Erythroblast (primary cell): ENCODE measurements around the gene HSFX2.
"Not testable (repeated sequence)": the region's sequence is repeated elsewhere in the genome, so short reads cannot be mapped to it uniquely, and the experiment has no call there.

ENCODE experiments used
- DNase-seq, 2 experiments: peaks; one replicate each; lab custom pipeline; 2025; lab: John Stamatoyannopoulos, UW
- GATA1 ChIP-seq: IDR thresholded peaks from 2 replicates; pipeline ENCODE4 v1.6.1; 2011; ENCODE audit warnings: low read depth, mild to moderate bottlenecking, control low read depth, low read length, moderate library complexity
- POLR2A ChIP-seq: IDR thresholded peaks from 2 replicates; pipeline ENCODE4 v1.6.1; 2011; ENCODE audit warnings: mild to moderate bottlenecking, low read length

The HSFX2 gene

DNA sequence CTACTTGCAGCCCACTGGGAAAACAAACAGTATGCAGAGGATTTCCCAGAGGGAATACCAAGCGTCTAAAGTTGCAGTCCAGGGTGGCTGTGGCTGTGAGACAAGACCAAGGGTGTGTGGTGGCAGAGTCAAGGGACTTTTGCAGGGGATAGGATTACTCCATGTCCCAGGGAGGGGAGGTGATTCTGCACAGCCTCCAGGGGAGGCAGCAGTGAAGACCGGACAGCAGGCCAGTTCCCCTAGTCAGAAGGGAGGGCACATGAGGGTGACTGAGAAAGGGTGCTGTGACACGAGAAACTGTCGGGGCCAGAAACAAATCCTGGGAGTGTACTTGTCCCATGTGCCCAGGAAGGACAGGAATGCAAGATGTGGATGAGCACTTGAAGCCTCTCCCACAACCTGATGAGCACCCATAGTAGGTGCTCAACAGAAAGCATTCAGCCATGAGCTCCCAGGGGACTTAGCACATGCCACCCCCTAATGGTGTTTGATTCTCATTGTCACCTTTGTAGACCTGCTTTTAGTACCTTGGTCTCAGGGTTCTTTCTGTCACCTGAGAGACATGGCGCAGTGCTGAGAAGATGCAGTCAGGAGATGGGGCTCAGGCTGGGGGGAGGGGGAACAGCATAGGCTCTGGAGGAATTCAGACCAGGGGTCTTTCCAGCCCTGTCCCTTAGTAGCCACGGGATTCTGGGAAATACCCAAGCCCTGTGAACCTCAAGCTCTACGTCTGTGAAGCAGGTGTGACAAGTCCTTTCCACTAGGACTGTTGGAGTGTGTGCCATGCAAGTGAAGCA is 27.3 kb downstream of the HSFX2 start:
- TF ChIP-seq POLR2A (no peak), GATA1 (no peak)
- no peak for DNase-seq

DNA sequence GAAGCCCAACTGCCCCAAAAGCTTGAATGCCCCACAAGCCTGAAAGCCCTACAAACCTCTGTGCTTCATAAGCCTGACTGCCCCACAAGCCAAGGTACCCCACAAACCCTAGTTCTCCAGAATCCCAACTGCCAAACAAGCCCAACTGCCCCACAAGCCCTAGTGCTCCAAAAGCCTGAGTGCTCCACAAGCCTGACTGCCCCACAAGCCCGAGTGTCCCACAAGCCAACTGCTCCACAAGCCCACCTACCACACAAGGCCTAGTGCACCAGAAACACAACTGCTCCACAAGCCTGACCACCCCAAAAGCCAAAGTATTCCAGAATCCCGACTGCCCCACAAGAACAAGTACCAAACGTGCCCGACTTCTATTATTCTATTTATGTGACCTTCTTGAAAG is 31.8 kb downstream of the HSFX2 start:
- no peak for TF ChIP-seq GATA1
- no peak for TF ChIP-seq POLR2A

DNA sequence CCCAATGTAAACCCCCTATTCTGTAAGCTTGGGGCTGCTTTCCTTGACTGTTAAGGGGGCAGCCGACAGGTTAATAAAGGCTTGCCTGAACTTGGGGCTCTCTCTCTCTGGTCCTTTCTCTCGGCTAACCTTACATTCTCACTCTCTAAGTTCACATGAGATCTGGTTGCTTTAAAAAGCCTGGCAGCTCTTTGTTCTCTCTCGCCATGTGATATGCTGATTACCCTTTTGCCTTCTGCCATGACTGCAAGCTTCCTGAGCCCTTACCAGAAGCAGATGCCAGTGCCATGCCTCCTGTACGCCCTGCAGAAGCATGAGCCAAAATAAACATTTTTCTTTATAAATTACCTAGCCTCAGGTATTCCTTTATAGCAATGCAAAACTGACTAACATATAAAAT is 39.9 kb downstream of the HSFX2 start:
- not testable (repeated sequence) for DNase-seq

More for the DNA sequence above, 31.8 kb downstream of the HSFX2 start:
- DNase-seq, result no peak

DNA sequence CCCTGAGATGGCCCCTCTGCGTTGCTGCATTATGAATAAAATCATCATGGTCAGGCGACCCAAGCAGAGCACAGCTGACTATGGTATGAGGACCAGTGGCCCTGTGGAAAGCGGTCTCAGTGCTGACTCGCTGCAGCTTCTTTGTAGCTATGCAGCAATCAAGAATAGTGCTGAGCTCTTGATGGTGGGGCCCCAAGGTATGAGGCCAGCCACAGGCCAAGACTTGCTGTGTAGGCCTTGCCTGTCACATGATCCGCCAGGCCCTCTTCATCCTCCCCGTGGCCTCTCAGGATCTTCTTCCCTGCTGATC is 43.2 kb downstream of the HSFX2 start:
- DNase-seq, result not testable (repeated sequence)

DNA sequence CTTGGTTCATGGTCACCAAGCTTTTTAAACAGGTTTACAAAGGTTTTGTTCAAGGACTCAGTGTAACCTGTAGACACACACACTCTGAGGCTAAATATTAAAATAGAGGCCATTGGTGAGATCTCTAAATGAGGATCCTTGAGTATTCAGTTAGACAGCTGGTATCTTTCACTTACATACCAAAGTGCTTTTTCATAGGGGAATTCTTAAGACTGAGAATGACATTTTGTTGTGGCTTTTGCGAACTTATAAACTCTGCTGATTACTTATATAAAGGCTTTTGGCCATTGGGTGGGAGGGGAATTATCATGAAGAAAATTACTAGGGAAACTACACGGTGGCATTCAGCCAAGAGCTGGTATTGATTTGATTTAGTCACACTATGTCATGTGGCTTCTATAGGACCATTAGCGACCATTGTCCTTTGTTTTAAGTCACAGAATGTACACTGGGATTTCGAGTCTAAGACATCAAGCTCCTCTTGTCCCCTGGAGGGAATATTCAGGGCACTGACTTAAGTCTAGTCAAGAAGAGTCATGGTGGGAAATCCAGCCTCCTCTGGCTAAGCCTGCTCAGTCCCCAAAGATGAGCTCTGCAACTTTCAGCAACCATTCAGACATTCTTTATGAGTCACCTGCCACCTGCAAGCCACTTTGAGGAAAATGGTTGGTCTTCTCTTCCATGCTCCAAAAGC is 43.7 kb downstream of the HSFX2 start:
- DNase-seq, result not testable (repeated sequence)

DNA sequence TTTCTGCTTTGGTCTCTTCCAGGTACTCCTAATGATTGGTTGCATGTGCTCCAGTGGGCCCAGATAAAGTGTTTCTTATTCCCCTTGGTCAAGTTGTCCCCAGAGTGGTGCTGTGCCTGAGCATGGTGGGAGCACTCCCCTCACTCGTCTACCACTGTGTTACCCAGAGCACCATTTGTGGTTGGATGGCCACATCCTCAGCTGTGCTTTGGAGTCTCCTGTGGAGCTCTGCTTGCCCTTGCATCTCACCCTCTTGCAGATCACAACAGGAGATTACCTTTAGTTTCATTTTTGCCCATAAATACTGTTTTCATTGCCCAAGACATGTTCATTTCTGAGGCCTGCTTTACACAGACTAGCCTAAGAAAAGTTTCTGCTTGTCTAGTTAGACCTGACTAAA is 44.7 kb downstream of the HSFX2 start:
- DNase-seq, result not testable (repeated sequence)

DNA sequence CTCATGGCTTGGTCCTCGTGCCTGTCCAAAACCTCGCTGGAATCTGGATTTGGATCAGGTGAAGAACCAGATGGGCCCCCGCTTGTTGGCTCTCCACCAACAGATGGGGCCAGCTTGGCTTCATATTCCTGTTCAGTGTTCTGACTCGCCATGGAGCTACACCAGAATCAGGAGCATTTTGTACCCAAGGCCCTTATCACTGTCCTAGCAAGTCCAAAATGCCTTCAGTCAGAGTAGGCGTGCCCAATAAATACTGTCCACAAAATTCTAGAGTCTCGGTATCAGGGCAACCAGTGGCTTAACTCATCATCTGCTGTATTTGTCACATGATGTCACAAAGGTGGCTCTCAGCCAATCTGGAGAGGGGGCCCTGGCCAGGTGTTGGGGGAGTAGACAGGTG is 45.4 kb downstream of the HSFX2 start, which contains the start of gene HSFX3:
HSFX3 (minus strand) TSS at position 224 of the 400 bp plus-strand sequence; CDS start at position 152, 72 bp downstream.
- DNase-seq, result not testable (repeated sequence)

DNA sequence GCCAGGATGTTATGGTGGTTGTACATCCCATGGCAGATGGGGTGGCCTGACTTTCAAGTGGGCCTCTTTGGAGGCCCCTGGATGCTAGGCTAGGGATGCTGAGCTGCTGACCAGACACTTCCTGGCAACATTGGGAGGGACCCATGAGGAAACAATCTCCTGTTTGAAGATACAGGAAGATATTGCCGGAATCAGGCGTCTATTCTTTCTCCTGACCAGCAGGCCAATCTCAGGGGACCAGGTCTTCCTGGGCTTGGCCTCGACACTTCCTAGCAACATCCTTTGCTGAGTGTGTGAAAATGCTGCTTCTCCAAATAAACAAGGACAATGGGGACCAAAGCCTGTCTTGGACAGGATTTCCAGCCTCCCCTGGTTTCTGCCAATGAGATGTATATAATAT is 47.3 kb downstream of the HSFX2 start:
- DNase-seq, result not testable (repeated sequence)

DNA sequence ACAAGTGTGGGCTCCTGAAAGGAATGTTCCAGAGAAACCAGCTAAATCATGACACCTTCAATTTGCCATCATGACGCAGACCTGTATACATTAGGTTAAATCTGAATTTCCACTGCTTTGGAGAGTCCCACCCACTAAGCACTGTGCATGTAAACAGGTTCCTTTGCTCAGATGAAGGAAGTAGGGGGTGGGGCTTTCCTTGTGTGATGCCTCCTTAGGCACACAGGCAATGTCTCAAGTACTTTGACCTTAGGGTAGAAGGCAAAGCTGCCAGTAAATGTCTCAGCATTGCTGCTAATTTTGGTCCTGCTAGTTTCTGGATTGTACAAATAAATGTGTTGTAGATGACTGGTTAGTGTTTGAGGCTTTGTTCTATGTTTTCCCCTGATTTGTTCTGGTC is 48.2 kb downstream of the HSFX2 start:
- DNase-seq, result not testable (repeated sequence)

DNA sequence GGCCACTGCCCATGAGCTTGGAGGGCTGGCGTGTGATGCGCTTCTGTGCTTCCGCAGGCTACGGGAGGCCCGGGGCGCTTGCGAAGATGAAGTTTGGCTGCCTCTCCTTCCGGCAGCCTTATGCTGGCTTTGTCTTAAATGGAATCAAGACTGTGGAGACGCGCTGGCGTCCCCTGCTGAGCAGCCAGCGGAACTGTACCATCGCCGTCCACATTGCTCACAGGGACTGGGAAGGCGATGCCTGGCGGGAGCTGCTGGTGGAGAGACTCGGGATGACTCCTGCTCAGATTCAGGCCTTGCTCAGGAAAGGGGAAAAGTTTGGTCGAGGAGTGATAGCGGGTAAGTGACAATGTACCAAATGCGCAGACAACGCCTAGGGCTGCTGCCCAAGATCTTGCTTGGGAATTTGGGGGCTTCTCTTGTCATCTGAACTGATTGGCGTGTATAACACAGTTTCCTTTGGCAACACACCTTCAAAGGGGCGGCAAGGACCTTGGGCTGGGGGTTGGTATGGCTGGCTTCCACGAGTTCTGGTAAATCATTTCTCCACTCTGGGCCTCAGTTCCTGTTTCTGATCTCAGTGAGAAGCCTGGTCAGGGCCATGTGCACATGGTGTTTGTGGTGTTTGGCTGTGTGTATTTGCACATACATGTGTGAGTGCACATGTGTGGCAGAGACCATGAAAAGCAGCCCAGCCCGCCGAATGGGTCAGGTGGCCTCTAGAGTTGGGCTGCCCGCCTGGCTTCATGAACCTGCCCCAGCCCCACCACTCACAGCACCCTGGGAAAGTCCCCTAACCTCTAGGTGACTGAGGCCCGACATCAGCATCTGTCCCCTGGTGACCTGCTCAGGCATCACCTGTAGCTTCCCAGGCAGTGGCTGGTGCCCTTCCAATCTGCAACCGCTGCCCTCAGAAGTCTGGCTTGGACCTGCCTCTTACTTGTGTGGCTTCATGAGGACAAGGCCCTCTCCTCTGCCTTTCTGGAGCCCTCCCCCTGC is 49.3 kb downstream of the HSFX2 start:
- DNase-seq, result peak; percentile 27 to 40
